HEK293T (cell line): ENCODE results near the gene PPFIBP1.

Source experiments
- BHLHE40 ChIP-seq: fragments of 450-650 bp; IDR thresholded peaks from 2 replicates; pipeline ENCODE4 v1.6.1; 2016; ENCODE audit warnings: mild to moderate bottlenecking, moderate library complexity, borderline replicate concordance
- ELF4 ChIP-seq: fragments of 450-650 bp; IDR thresholded peaks from 2 replicates; pipeline ENCODE4 v1.6.1; 2017; ENCODE audit warnings: antibody characterized with exemption

GRCh38 chr12:27551172-27551840, 27.3 kb downstream of the PPFIBP1 start:
- TF ChIP-seq ELF4, result no peak
- no peak for TF ChIP-seq BHLHE40
